ENCODE measurements around the gene TNFAIP8L2.

DNA sequence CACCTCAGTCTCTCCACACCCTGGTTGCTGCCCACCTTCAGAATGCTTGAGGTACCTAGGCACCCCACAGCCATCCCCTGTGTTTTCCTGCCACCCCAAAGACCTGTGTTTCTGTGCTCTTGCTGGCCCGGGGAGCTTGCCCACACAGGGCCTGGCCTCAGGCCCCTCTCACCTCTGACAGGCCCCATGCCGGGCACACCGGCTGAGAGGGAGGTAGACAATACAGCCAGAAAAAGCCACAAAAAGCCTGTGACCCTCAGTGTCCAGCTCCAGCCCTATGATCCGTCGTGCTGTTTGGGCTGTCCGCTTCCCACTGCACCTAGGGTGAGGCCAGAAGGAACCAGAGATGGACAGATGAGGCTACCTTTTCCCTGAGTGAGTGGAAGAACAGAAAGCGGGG lies 21.5 kb upstream of the TNFAIP8L2 start:
- TF ChIP-seq, protein P1, sequence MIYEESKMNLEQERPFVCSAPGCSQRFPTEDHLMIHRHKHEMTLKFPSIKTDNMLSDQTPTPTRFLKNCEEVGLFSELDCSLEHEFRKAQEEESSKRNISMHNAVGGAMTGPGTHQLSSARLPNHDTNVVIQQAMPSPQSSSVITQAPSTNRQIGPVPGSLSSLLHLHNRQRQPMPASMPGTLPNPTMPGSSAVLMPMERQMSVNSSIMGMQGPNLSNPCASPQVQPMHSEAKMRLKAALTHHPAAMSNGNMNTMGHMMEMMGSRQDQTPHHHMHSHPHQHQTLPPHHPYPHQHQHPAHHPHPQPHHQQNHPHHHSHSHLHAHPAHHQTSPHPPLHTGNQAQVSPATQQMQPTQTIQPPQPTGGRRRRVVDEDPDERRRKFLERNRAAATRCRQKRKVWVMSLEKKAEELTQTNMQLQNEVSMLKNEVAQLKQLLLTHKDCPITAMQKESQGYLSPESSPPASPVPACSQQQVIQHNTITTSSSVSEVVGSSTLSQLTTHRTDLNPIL (CRISPR knock-in tag; IDR thresholded peaks at IDR 0.05; ENCODE audit: low read depth), result no peak
- no peak for TF ChIP-seq SNAI2 (CRISPR knock-in tag; IDR thresholded peaks at IDR 0.05)
- no peak for TF ChIP-seq ISL1 (CRISPR knock-in tag; IDR thresholded peaks at IDR 0.05)
- TF ChIP-seq ZNF70 (CRISPR knock-in tag; IDR thresholded peaks at IDR 0.05), result no peak
- no peak for TF ChIP-seq BACH2 (CRISPR knock-in tag; IDR thresholded peaks at IDR 0.05; ENCODE audit: borderline replicate concordance)
- TF ChIP-seq ZC3H10 (CRISPR knock-in tag; IDR thresholded peaks at IDR 0.05), result no peak
- TF ChIP-seq, protein P2, sequence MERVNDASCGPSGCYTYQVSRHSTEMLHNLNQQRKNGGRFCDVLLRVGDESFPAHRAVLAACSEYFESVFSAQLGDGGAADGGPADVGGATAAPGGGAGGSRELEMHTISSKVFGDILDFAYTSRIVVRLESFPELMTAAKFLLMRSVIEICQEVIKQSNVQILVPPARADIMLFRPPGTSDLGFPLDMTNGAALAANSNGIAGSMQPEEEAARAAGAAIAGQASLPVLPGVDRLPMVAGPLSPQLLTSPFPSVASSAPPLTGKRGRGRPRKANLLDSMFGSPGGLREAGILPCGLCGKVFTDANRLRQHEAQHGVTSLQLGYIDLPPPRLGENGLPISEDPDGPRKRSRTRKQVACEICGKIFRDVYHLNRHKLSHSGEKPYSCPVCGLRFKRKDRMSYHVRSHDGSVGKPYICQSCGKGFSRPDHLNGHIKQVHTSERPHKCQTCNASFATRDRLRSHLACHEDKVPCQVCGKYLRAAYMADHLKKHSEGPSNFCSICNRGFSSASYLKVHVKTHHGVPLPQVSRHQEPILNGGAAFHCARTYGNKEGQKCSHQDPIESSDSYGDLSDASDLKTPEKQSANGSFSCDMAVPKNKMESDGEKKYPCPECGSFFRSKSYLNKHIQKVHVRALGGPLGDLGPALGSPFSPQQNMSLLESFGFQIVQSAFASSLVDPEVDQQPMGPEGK (CRISPR knock-in tag; IDR thresholded peaks at IDR 0.05; ENCODE audit: borderline replicate concordance), result no peak

Measured in SK-N-SH treated with all-trans-retinoic acid at 6 μM for 48 hours (cell line).